GM12892 (cell line): Measurements from ENCODE around the gene PAPOLG.

Experiments
- POLR2A ChIP-seq: IDR thresholded peaks from 2 replicates; pipeline ENCODE4 v1.6.1; 2011; ENCODE audit warnings: low read depth, low read length, control low read depth
- POLR2AphosphoS5 ChIP-seq: IDR thresholded peaks from 2 replicates; pipeline ENCODE4 v1.6.1; 2011; ENCODE audit warnings: low read depth, low read length, control low read depth
- TAF1 ChIP-seq: IDR thresholded peaks from 2 replicates; pipeline ENCODE4 v1.6.1; 2011; ENCODE audit warnings: low read depth, mild to moderate bottlenecking, control low read depth, low read length, borderline replicate concordance

DNA sequence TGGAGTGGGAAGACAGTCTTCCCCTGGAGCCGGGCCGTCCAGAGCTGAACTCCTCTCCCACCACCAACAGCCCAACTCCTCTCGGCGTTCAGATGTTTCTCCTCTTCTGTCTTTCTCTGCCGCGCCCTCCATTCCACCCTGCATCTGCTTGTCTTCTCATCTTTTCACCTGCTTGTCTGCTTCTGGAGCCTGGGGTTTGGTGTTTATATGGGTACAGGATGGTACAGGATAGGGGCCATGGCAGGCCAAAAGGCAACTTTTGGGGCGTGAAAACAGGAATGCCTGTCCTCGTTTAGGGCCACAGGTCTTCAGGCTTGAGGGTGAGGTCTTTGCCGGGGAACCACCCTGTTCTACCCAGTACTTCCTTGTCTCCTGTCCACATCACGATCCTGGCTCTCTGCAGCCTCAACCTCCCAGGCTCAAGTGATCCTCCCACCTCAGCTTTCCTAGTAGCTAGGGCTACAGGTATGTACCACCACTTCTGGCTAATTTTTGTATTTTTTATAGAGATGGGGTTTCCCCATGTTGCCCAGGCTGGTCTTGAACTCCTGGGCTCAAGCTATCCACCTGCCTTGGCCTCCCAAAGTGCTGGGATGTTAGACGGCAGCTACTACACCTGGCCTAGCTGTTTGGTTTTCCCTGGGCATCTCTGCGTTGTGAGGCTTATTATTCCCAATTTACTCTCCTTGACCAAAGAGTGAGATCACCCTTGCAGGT, 64.5 kb downstream of the PAPOLG start:
- no peak for TF ChIP-seq POLR2AphosphoS5
- TF ChIP-seq POLR2A: no peak
- no peak for TF ChIP-seq TAF1
